Activated T-helper 17 cell treated with anti-CD3 and anti-CD28 coated beads, Interleukin-2, amount 50 U/mL, for 72 hours (primary cell): ENCODE data around the gene TCP11L1. TPM values are rescaled to one million over a fixed set of nuclear protein-coding genes. Genes with fewer than 3 reads are reported as not detected.
A peak's percentile ranks its signal among the peaks of the same experiment; 100 is the strongest.
"Not testable (repeated sequence)": the region's sequence is repeated elsewhere in the genome, so short reads cannot be mapped to it uniquely, and the experiment has no call there.

Experiments
- ATAC-seq: fragments of 150-1000 bp; cut with Tn5 transposase; replicated peaks from 2 replicates; pipeline ENCODE4 v1.10.0; 2021; ENCODE audit warnings: mild to moderate bottlenecking, moderate library complexity
- H3K27ac Mint-ChIP-seq: one replicate; pipeline ENCODE4 v1.8.0; 2022; ENCODE audit warnings: mixed read lengths
- H3K27me3 Mint-ChIP-seq: one replicate; pipeline ENCODE4 v1.8.0; 2022; ENCODE audit warnings: mixed read lengths
- H3K36me3 Mint-ChIP-seq: one replicate; pipeline ENCODE4 v1.8.0; 2022; ENCODE audit warnings: low read depth, mild to moderate bottlenecking, mixed read lengths
- H3K4me1 Mint-ChIP-seq: one replicate; pipeline ENCODE4 v1.8.0; 2022; ENCODE audit warnings: mixed read lengths
- H3K4me3 Mint-ChIP-seq: one replicate; pipeline ENCODE4 v1.8.0; 2022; ENCODE audit warnings: mild to moderate bottlenecking, mixed read lengths
- H3K9me3 Mint-ChIP-seq: one replicate; pipeline ENCODE4 v1.8.0; 2022; ENCODE audit warnings: mixed read lengths
- total RNA-seq, 2 donors: library from RNA; stranded (reverse); gene quantifications; one replicate each; pipeline ENCODE4 v1.2.3, GENCODE V29; 2022

TCP11L1 gene
- total RNA-seq, 2 donors from 2014 or later = 13.3 to 14.6 TPM

GRCh38 chr11:33045551-33046255, 6.3 kb downstream of the TCP11L1 start:
- H3K4me3 Mint-ChIP-seq = no peak overlapping the region
- H3K9me3 Mint-ChIP-seq = no peaks in the 10 kb centered on the region
- H3K36me3 Mint-ChIP-seq = peaks cover 62% of the 10 kb centered on the region
- ATAC-seq = no peak
- H3K4me1 Mint-ChIP-seq = peaks cover 11% of the 10 kb centered on the region
- no peak overlapping the region for H3K27ac Mint-ChIP-seq
- no peaks in the 10 kb centered on the region for H3K27me3 Mint-ChIP-seq

- H3K9me3 Mint-ChIP-seq, H3K4me1 Mint-ChIP-seq, H3K4me3 Mint-ChIP-seq: not testable (repeated sequence)
These were observed 9.3 kb downstream of the TCP11L1 start for GRCh38 chr11:33048701-33049100.

GRCh38 chr11:33049565-33050408, 10.4 kb downstream of the TCP11L1 start:
- H3K27me3 Mint-ChIP-seq, H3K27ac Mint-ChIP-seq, H3K4me1 Mint-ChIP-seq, H3K9me3 Mint-ChIP-seq, ATAC-seq, H3K4me3 Mint-ChIP-seq: not testable (repeated sequence)
- H3K36me3 Mint-ChIP-seq = peaks cover 70% of the 10 kb centered on the region

More at GRCh38 chr11:33048701-33049100, 9.3 kb downstream of the TCP11L1 start:
- ATAC-seq, H3K27me3 Mint-ChIP-seq, H3K27ac Mint-ChIP-seq: not testable (repeated sequence)
- peaks cover 70% of the 10 kb centered on the region for H3K36me3 Mint-ChIP-seq

GRCh38 chr11:33052231-33052630, 12.9 kb downstream of the TCP11L1 start:
- Mint-ChIP-seq H3K27me3 (no peaks in the 10 kb centered on the region), H3K4me1 (no peaks in the 10 kb centered on the region), H3K4me3 (no peak overlapping the region), H3K27ac (no peak overlapping the region), H3K36me3 (peaks cover 62% of the 10 kb centered on the region), H3K9me3 (no peaks in the 10 kb centered on the region)
- ATAC-seq = no peak

GRCh38 chr11:33055375-33055774, 16.0 kb downstream of the TCP11L1 start:
- no peak for ATAC-seq
- Mint-ChIP-seq H3K36me3 (peaks cover 76% of the 10 kb centered on the region), H3K4me3 (no peak overlapping the region), H3K4me1 (no peaks in the 10 kb centered on the region), H3K27me3 (no peaks in the 10 kb centered on the region), H3K9me3 (no peaks in the 10 kb centered on the region), H3K27ac (no peak overlapping the region)

GRCh38 chr11:33057284-33057683, 17.9 kb downstream of the TCP11L1 start:
- ATAC-seq = no peak
- H3K9me3 Mint-ChIP-seq = no peaks in the 10 kb centered on the region
- no peaks in the 10 kb centered on the region for H3K27me3 Mint-ChIP-seq
- H3K36me3 Mint-ChIP-seq = peaks cover 88% of the 10 kb centered on the region
- no peak overlapping the region for H3K4me3 Mint-ChIP-seq
- H3K27ac Mint-ChIP-seq = no peak overlapping the region
- H3K4me1 Mint-ChIP-seq = no peaks in the 10 kb centered on the region

- H3K4me3 Mint-ChIP-seq = no peak overlapping the region
- no peak for ATAC-seq
- peaks cover 89% of the 10 kb centered on the region for H3K36me3 Mint-ChIP-seq
- H3K9me3 Mint-ChIP-seq = no peaks in the 10 kb centered on the region
- H3K4me1 Mint-ChIP-seq = peaks cover 12% of the 10 kb centered on the region
- H3K27me3 Mint-ChIP-seq = no peaks in the 10 kb centered on the region
- peak overlapping the region; percentile 68 for H3K27ac Mint-ChIP-seq
These were observed 20.1 kb downstream of the TCP11L1 start for GRCh38 chr11:33059331-33060007.

GRCh38 chr11:33060271-33060670, 20.9 kb downstream of the TCP11L1 start:
- H3K27me3 Mint-ChIP-seq = no peaks in the 10 kb centered on the region
- ATAC-seq = no peak
- peaks cover 86% of the 10 kb centered on the region for H3K36me3 Mint-ChIP-seq
- H3K4me3 Mint-ChIP-seq = no peak overlapping the region
- peak overlapping the region; percentile 68 for H3K27ac Mint-ChIP-seq
- peaks cover 16% of the 10 kb centered on the region for H3K4me1 Mint-ChIP-seq
- H3K9me3 Mint-ChIP-seq = no peaks in the 10 kb centered on the region

- ATAC-seq = no peak
- Mint-ChIP-seq H3K9me3 (no peaks in the 10 kb centered on the region), H3K36me3 (peaks cover 94% of the 10 kb centered on the region), H3K27me3 (no peaks in the 10 kb centered on the region), H3K4me1 (peaks cover 16% of the 10 kb centered on the region), H3K4me3 (no peak overlapping the region), H3K27ac (no peak overlapping the region)
These were observed 22.8 kb downstream of the TCP11L1 start for GRCh38 chr11:33062137-33062536.

- no peaks in the 10 kb centered on the region for H3K9me3 Mint-ChIP-seq
- peak overlapping the region; percentile 55 for H3K4me3 Mint-ChIP-seq
- H3K27ac Mint-ChIP-seq = peak overlapping the region; percentile 55
- peaks cover 90% of the 10 kb centered on the region for H3K36me3 Mint-ChIP-seq
- peak; percentile 77 for ATAC-seq
- peaks cover 16% of the 10 kb centered on the region for H3K4me1 Mint-ChIP-seq
- no peaks in the 10 kb centered on the region for H3K27me3 Mint-ChIP-seq
These were observed 24.0 kb downstream of the TCP11L1 start for GRCh38 chr11:33063326-33063881.

GRCh38 chr11:33064033-33064825, 24.9 kb downstream of the TCP11L1 start:
- Mint-ChIP-seq H3K4me1 (peaks cover 16% of the 10 kb centered on the region), H3K27ac (peak overlapping the region; percentile 55), H3K9me3 (no peaks in the 10 kb centered on the region), H3K4me3 (peak overlapping the region; percentile 56), H3K27me3 (no peaks in the 10 kb centered on the region), H3K36me3 (peaks cover 88% of the 10 kb centered on the region)
- no peak for ATAC-seq

- H3K9me3 Mint-ChIP-seq = no peaks in the 10 kb centered on the region
- peak overlapping the region; percentile 56 for H3K4me3 Mint-ChIP-seq
- peaks cover 16% of the 10 kb centered on the region for H3K4me1 Mint-ChIP-seq
- no peaks in the 10 kb centered on the region for H3K27me3 Mint-ChIP-seq
- H3K27ac Mint-ChIP-seq = peak overlapping the region; percentile 55
- peaks cover 87% of the 10 kb centered on the region for H3K36me3 Mint-ChIP-seq
- no peak for ATAC-seq
These were observed 25.5 kb downstream of the TCP11L1 start for GRCh38 chr11:33064866-33065265.

GRCh38 chr11:33065445-33066178, 26.2 kb downstream of the TCP11L1 start:
- Mint-ChIP-seq H3K4me3 (no peak overlapping the region), H3K36me3 (peaks cover 87% of the 10 kb centered on the region), H3K9me3 (no peaks in the 10 kb centered on the region), H3K27me3 (no peaks in the 10 kb centered on the region), H3K4me1 (peaks cover 16% of the 10 kb centered on the region), H3K27ac (no peak overlapping the region)
- peak; percentile 53 for ATAC-seq
